Spleen (tissue), 11 donors: ENCODE measurements around the gene CDK5RAP3. TPM values are rescaled to one million over a fixed set of nuclear protein-coding genes. Genes with fewer than 3 reads are reported as not detected.

ENCODE experiments used
- DNase-seq: peaks from one replicate; pipeline ENCODE4 v3.0.0-alpha.2; 2020
- H3K27ac ChIP-seq, 8 donors: fragments of 200-600 bp; sonication (generic) in 7 of 8; 1 replicate in 4 of 8; 2 replicates in 4 of 8; pipeline versions ENCODE4 v1.5.0 to v1.8.0; 2016 to 2021; ENCODE audit warnings: inconsistent platforms in 4 of 8, mild to moderate bottlenecking in 4 of 8, moderate library complexity in 1 of 8
- H3K27me3 ChIP-seq, 7 donors: fragments of 200-600 bp; sonication (generic) in 6 of 7; replicated peaks in 1 of 7; 1 replicate in 4 of 7; 2 replicates in 3 of 7; pipeline versions ENCODE4 v1.5.0 to v1.8.0; 2016 to 2021; ENCODE audit warnings: inconsistent platforms in 3 of 7, mild to moderate bottlenecking in 1 of 7
- H3K36me3 ChIP-seq, 6 donors: fragments of 200-600 bp; sonication (generic) in 5 of 6; 1 replicate in 4 of 6; 2 replicates in 2 of 6; pipeline versions ENCODE4 v1.5.0 to v1.8.0; 2016 to 2021; ENCODE audit warnings: inconsistent platforms in 2 of 6
- H3K4me1 ChIP-seq, 6 donors: fragments of 200-600 bp; sonication (generic) in 5 of 6; 1 replicate in 3 of 6; 2 replicates in 3 of 6; pipeline versions ENCODE4 v1.5.0 to v1.8.0; 2016 to 2021; ENCODE audit warnings: inconsistent platforms in 3 of 6
- H3K4me3 ChIP-seq, 8 donors: fragments of 200-600 bp; sonication (generic) in 7 of 8; 1 replicate in 4 of 8; 2 replicates in 4 of 8; pipeline versions ENCODE4 v1.5.0 to v1.8.0; 2016 to 2021; ENCODE audit warnings: inconsistent platforms in 4 of 8, mild to moderate bottlenecking in 4 of 8, moderate library complexity in 2 of 8
- H3K9me3 ChIP-seq, 8 donors: fragments of 200-600 bp; sonication (generic) in 7 of 8; 1 replicate in 4 of 8; 2 replicates in 4 of 8; pipeline versions ENCODE4 v1.5.0 to v1.8.0; 2016 to 2021; ENCODE audit warnings: inconsistent platforms in 4 of 8
- POLR2A ChIP-seq, 3 donors: fragments of 450-650 bp; IDR thresholded peaks; one replicate each; pipeline ENCODE4 v1.5.1; 2017; ENCODE audit warnings: antibody characterized with exemption in 3 of 3, mild to moderate bottlenecking in 1 of 3
- POLR2AphosphoS5 ChIP-seq, 3 donors: sonication (generic); formaldehyde crosslinking; IDR thresholded peaks; one replicate each; pipeline ENCODE4 v1.5.1; 2017; ENCODE audit warnings: antibody characterized with exemption in 3 of 3
- WGBS, 5 donors: extraction: QIAGEN DNeasy Blood & Tissue Kit in 3 of 5; methylation state at CpG; one replicate each; pipeline versions ENCODE4 v1.1.5 to v1.1.7; 2013 to 2018; 5-methylcytosine and 5-hydroxymethylcytosine counted together
- intact Hi-C: fragments of 100-400 bp; cut with DNase I; formaldehyde crosslinking; loops from one replicate; pipeline ENCODE4 v1.15.0; 2023; ENCODE audit warnings: low total_unique reads
- polyA plus RNA-seq, 3 donors: library from polyadenylated mRNA; stranded (reverse); fragments of 200-250 nt; gene quantifications; one replicate each; pipeline ENCODE4 v1.2.1, GENCODE V29; 2013
- total RNA-seq, 7 donors: library from RNA; depleted of rRNA in 3 of 7; stranded (reverse); fragments of >200 nt in 3 of 7; fragmentation: NEBNext Ultra II Directional in 4 of 7; extraction: Animal tissue kit (Norgen Biotek cat#: 25700) in 4 of 7; gene quantifications; one replicate each; pipeline versions ENCODE4 v1.1.0 to v1.2.1, GENCODE V29; 2016 to 2021
- TF ChIP-seq, protein P1 (sequence below), 11 experiments: fragments of 200-600 bp in 7 of 11; fragments of 450-650 bp in 4 of 11; sonication (generic) in 4 of 11; IDR thresholded peaks in 8 of 11; conservative IDR thresholded peaks in 3 of 11; 1 replicate in 7 of 11; 2 replicates in 4 of 11; pipeline versions ENCODE4 v1.4.0 to v1.8.0; 2016 to 2021; ENCODE audit warnings: antibody characterized with exemption in 11 of 11, inconsistent platforms in 4 of 11, mild to moderate bottlenecking in 1 of 11
- donor health status: healthy with polysubstance abuse.
- donor health status: DM: no; HTN: no; CAD: no; lungs with moderate emphysema.
- donor health status: DM: no; HTN: no; CAD: no.
- donor health status: Bipolar disorder and iron deficiency.
- donor health status: healthy.
- donor health status: DM: no; HTN: no; CAD: no.
- donor health status: DM: yes; HTN: yes; CAD: no.

Gene CDK5RAP3
- total and polyA plus RNA-seq, 10 donors: 216 to 1,020 (median 261) TPM

DNA sequence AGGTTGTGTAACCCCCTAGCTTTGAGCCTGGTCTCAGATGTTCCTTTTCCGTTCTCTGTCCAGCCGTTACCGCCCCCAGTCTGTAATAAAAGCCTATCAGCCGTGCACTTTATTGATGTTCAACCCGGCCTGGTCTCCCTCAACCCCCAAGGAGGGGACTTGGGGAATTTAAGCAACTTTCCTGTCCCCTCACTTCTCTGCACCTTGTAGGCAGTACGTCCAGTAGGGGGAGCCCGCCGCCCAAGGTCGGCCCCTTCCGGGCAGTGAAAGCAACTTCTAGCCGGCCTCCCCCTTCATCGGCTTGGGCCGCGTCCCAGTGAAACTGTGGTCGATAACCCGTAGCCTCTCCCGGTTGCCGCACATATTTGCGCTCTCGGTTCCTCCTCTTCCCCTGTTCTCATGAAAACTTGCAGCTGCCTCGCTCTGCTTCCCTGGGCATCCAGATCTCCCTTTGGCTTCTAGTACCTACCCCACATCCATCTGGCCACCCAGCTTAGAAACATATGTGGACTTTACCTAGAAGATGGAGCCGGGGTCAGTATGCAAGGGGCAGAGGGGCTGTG lies 21.6 kb upstream of the CDK5RAP3 start:
- peaks cover 0 to 45% (median 13%) of the 10 kb centered on the region in 6 donors for H3K36me3 ChIP-seq
- no peaks in the 10 kb centered on the region for H3K27me3 ChIP-seq
- H3K4me3 ChIP-seq: peak overlapping the region in 5 of 8 donors; percentile 14 to 61 (median 18)
- intact Hi-C loops: no loop called here
- TF ChIP-seq POLR2AphosphoS5 (IDR thresholded peaks at IDR 0.05) (peak; percentile 47 to 64 (median 63)), POLR2A (IDR thresholded peaks at IDR 0.05) (no peak)
- TF ChIP-seq, protein P1, sequence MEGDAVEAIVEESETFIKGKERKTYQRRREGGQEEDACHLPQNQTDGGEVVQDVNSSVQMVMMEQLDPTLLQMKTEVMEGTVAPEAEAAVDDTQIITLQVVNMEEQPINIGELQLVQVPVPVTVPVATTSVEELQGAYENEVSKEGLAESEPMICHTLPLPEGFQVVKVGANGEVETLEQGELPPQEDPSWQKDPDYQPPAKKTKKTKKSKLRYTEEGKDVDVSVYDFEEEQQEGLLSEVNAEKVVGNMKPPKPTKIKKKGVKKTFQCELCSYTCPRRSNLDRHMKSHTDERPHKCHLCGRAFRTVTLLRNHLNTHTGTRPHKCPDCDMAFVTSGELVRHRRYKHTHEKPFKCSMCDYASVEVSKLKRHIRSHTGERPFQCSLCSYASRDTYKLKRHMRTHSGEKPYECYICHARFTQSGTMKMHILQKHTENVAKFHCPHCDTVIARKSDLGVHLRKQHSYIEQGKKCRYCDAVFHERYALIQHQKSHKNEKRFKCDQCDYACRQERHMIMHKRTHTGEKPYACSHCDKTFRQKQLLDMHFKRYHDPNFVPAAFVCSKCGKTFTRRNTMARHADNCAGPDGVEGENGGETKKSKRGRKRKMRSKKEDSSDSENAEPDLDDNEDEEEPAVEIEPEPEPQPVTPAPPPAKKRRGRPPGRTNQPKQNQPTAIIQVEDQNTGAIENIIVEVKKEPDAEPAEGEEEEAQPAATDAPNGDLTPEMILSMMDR (IDR thresholded peaks at IDR 0.05 in 8 of 11, conservative IDR thresholded peaks at IDR 0.05 in 3 of 11): peak; percentile 55 to 93 (median 89)
- peak; percentile 96 for DNase-seq
- H3K9me3 ChIP-seq: no peaks in the 10 kb centered on the region
- peaks cover 9 to 51% (median 34%) of the 10 kb centered on the region in 6 donors for H3K4me1 ChIP-seq
- peak overlapping the region in 7 of 8 donors; percentile 35 to 82 (median 69) for H3K27ac ChIP-seq
- 5 to 13% (median 6%) methylated on average over 21 to 22 of the region's 22 CpGs for WGBS, 5 donors

DNA sequence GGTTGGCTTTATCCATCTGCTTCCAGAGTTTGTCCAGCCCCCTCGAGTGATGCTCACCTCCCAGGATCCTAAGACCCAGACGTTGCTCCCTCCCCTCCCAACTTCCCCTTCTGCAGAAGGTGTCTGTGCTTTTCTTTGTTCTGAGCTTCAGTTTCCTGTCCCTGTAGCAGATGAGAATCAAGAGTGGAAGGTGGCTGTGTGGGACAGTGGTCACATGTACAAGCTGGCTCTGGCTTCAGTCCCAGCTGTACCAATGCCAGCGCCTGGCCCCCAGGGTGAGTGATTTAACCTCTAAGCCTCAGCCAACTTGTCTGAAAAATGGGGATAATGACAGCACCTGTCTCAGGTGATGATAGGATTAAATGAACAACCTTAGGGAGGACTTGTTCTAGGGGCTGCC lies 21.0 kb upstream of the CDK5RAP3 start:
- Histone ChIP-seq H3K4me3 (peak overlapping the region in 1 of 8 donors; percentile 61), H3K4me1 (peaks cover 9 to 45% (median 30%) of the 10 kb centered on the region in 6 donors), H3K36me3 (peaks cover 0 to 38% (median 12%) of the 10 kb centered on the region in 6 donors), H3K27ac (peak overlapping the region in 6 of 8 donors; percentile 56 to 82 (median 71)), H3K9me3 (no peaks in the 10 kb centered on the region), H3K27me3 (no peaks in the 10 kb centered on the region)
- TF ChIP-seq POLR2A (IDR thresholded peaks at IDR 0.05) (no peak), POLR2AphosphoS5 (IDR thresholded peaks at IDR 0.05) (no peak)
- TF ChIP-seq, protein P1 (IDR thresholded peaks at IDR 0.05 in 8 of 11, conservative IDR thresholded peaks at IDR 0.05 in 3 of 11): no peak
- intact Hi-C loops: no loop called here
- no peak for DNase-seq
- WGBS, 5 donors: 29 to 51% (median 35%) methylated on average over 3 of the region's 3 CpGs

DNA sequence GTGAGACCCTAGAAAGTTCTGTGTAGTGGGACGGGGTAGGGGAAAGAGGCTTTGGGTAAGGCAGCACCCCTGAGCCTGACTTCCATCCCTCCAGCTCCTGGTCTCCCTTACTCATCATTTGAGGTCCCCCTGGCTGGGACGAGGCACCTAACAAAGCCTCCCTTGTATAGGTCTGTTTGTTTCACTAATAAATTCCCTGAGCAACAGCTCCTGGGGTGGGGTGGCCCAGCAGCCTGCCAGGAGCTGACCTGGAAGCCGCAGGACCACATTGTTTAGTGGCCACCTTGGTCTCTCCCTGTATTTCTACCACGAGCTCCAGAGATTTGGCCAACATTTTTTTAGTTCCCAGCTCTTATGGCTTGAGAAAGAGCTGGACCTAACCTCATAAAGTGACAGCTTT lies 20.5 kb upstream of the CDK5RAP3 start:
- Histone ChIP-seq H3K9me3 (no peaks in the 10 kb centered on the region), H3K36me3 (peaks cover 0 to 33% (median 7%) of the 10 kb centered on the region in 6 donors), H3K4me1 (peaks cover 9 to 40% (median 25%) of the 10 kb centered on the region in 6 donors), H3K27me3 (no peaks in the 10 kb centered on the region), H3K27ac (peak overlapping the region in 4 of 8 donors; percentile 69 to 82 (median 76)), H3K4me3 (no peak overlapping the region)
- intact Hi-C loops: no loop called here
- 90 to 99% (median 92%) methylated on average over 4 of the region's 4 CpGs for WGBS, 5 donors
- DNase-seq: no peak
- TF ChIP-seq POLR2A (IDR thresholded peaks at IDR 0.05) (no peak), POLR2AphosphoS5 (IDR thresholded peaks at IDR 0.05) (no peak)
- TF ChIP-seq, protein P1 (IDR thresholded peaks at IDR 0.05 in 8 of 11, conservative IDR thresholded peaks at IDR 0.05 in 3 of 11): no peak

DNA sequence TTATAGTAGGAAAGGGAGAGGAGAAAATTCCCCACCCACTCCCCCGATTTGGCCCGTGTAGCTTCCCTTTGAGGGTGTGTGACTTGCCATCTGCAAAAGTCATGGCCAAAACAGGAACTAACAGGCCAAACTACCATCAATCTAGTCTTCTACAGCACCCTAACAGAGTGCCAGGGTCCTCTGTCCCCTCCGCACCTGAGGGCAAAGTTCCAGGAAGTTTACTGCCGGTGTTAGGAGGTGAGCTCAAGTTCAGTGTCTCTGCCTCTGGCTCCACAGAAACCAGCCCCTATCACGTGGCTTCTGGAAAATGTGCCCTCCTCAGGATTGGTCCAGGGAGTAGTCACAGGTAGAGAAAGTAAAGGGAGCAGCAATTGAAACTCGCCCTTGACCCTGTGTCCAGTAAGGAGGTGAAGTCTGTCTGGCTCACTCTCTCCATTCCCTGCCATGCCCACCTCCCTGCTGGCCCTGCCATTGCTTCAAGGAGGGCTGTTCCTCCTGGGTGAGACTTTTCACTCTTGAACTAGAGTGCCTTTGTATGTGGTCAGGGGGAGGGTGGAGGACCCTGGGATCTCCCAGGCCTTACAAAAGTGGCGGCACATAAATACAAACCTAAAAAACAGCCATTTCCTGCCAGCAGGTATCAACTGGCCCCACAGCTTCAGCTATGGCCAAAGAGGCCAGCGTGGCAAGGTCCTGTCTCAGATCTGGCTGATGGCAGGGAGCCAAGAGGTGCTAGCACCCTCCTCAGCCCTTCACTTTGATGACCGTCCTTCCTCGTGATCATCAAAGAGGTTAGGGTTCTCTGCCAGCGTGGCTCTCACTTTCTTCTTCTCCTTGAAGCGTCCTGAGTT lies 18.5 kb upstream of the CDK5RAP3 start:
- 68 to 75% (median 73%) methylated on average over 11 to 12 of the region's 12 CpGs for WGBS, 5 donors
- Histone ChIP-seq H3K9me3 (no peaks in the 10 kb centered on the region), H3K27me3 (no peaks in the 10 kb centered on the region), H3K36me3 (peaks cover 0 to 20% (median 2%) of the 10 kb centered on the region in 6 donors), H3K27ac (no peak overlapping the region), H3K4me3 (no peak overlapping the region), H3K4me1 (peaks cover 9 to 23% (median 17%) of the 10 kb centered on the region in 6 donors)
- no peak for DNase-seq
- intact Hi-C loops: no loop called here
- TF ChIP-seq, protein P1 (IDR thresholded peaks at IDR 0.05 in 8 of 11, conservative IDR thresholded peaks at IDR 0.05 in 3 of 11): no peak
- TF ChIP-seq POLR2AphosphoS5 (IDR thresholded peaks at IDR 0.05) (no peak), POLR2A (IDR thresholded peaks at IDR 0.05) (no peak)
